ENCODE measurements around the gene HTR2C. TPM values are rescaled to one million over a fixed set of nuclear protein-coding genes. Genes with fewer than 3 reads are reported as not detected.
A peak's percentile ranks its signal among the peaks of the same experiment; 100 is the strongest.

HTR2C gene
- total and polyA plus RNA-seq, 10 of the 15 experiments (the other 5 are each of a cell fraction or from before 2014, with no cell fraction given), result 0.03 TPM; not detected in 9

- intact Hi-C loops (cut with micrococcal nuclease; ENCODE audit: unreplicated experiment) (no loop called here), in situ Hi-C loops (cut with MboI) (loop anchor here (10.0 kb wide), 1 partner anchor 525 kb away; no protein-coding TSS in a partner anchor)
- FAIRE-seq, result no peak
- no TSS peak for BruUV-seq (replicated peaks)
- POLR2A ChIA-PET, result no interaction called here
- Histone ChIP-seq H3K79me2 (ENCODE audit: control insufficient read depth, insufficient read depth, low read length) (no peaks in the 10 kb centered on the region), H3K9ac (ENCODE audit: control insufficient read depth, insufficient read depth, low read length) (no peak overlapping the region), H2AFZ (ENCODE audit: control insufficient read depth, low read depth, low read length) (no peak overlapping the region), H3K4me3 (no peak overlapping the region), H3K4me2 (ENCODE audit: control insufficient read depth, insufficient read depth) (no peak overlapping the region), H4K20me1 (ENCODE audit: control insufficient read depth, insufficient read depth) (no peaks in the 10 kb centered on the region), H3K9me3 (replicated peaks; ENCODE audit: control insufficient read depth, insufficient read depth, low read length) (no peaks in the 10 kb centered on the region), H3K36me3 (ENCODE audit: control insufficient read depth in 2 of 2, insufficient read depth in 2 of 2, low read length in 1 of 2) (no peaks in the 10 kb centered on the region), H3K27ac (ENCODE audit: control insufficient read depth, insufficient read depth) (no peak overlapping the region), H3K27me3 (replicated peaks in 1 of 2; ENCODE audit: control insufficient read depth in 2 of 2, insufficient read depth in 2 of 2, low read length in 1 of 2) (no peaks in the 10 kb centered on the region), H3K4me1 (ENCODE audit: control insufficient read depth, insufficient read depth, low read length) (no peaks in the 10 kb centered on the region)
- RAD21 ChIA-PET (ENCODE audit: unreplicated experiment), result no interaction called here
- ATAC-seq, result peak; percentile 75
- CTCF ChIA-PET, result interaction anchor here (0.6 to 1.8 kb wide), 2 partner anchors 9 to 16 kb away, joined by 4 read pairs; no protein-coding TSS in a partner anchor
- no peak for DNase-seq (ENCODE audit: low read depth, low spot score)
- 23% methylated on average over 2 of the region's 2 CpGs for WGBS (ENCODE audit: insufficient coverage, insufficient replicate concordance, low lambda C conversion rate, missing lambda C conversion rate)
- TF ChIP-seq CTCF (IDR thresholded peaks at IDR 0.05 in 2 of 3, conservative IDR thresholded peaks at IDR 0.05 in 1 of 3; ENCODE audit: control insufficient read depth in 2 of 3, extremely low read depth in 1 of 3, insufficient read depth in 1 of 3, low read depth in 3 of 3, low read length in 3 of 3) (peak; percentile 31 to 46 (median 35); a peak in 3 of 6 replicates), CEBPB (IDR thresholded peaks at IDR 0.05; ENCODE audit: borderline replicate concordance in 1 of 2, low read depth in 2 of 2, low read length in 2 of 2) (no peak)
- SMC1A ChIA-PET (ENCODE audit: uncharacterized antibody, unreplicated experiment), result no interaction called here
These were observed 36.0 kb downstream of the HTR2C start for GRCh38 chrX:114619874-114620273.

GRCh38 chrX:114626323-114626722 is 42.4 kb downstream of the HTR2C start:
- DNase-seq (ENCODE audit: low read depth, low spot score), result no peak
- FAIRE-seq, result no peak
- no TSS peak for BruUV-seq (replicated peaks)
- H3K27me3 ChIP-seq (replicated peaks in 1 of 2; ENCODE audit: control insufficient read depth in 2 of 2, insufficient read depth in 2 of 2, low read length in 1 of 2), result no peaks in the 10 kb centered on the region
- in situ Hi-C loops (cut with MboI) (no loop called here), intact Hi-C loops (cut with micrococcal nuclease; ENCODE audit: unreplicated experiment) (loop anchor here (5.0 kb wide), 2 partner anchors 331 to 526 kb away; no protein-coding TSS in a partner anchor)
- 0 out of 3 replicates have a peak, but pooled peaks have one; percentile 43 for ATAC-seq
- no peak overlapping the region for H3K4me3 ChIP-seq
- ChIA-PET RAD21 (ENCODE audit: unreplicated experiment) (interaction anchor here (0.6 kb wide), 1 partner anchor 240 kb away, joined by 3 read pairs; no protein-coding TSS in a partner anchor), CTCF (interaction anchor here (0.6 to 3.6 kb wide), 7 partner anchors 11 to 521 kb away, joined by 3 to 11 read pairs (median 4); no protein-coding TSS in a partner anchor), SMC1A (ENCODE audit: uncharacterized antibody, unreplicated experiment) (interaction anchor here (0.9 to 1.2 kb wide), 3 partner anchors 333 to 521 kb away, joined by 3 read pairs; no protein-coding TSS in a partner anchor), POLR2A (no interaction called here)
- H3K4me1 ChIP-seq (ENCODE audit: control insufficient read depth, insufficient read depth, low read length), result no peaks in the 10 kb centered on the region
- H3K4me2 ChIP-seq (ENCODE audit: control insufficient read depth, insufficient read depth), result no peak overlapping the region
- no peaks in the 10 kb centered on the region for H3K79me2 ChIP-seq (ENCODE audit: control insufficient read depth, insufficient read depth, low read length)
- no peak overlapping the region for H3K27ac ChIP-seq (ENCODE audit: control insufficient read depth, insufficient read depth)
- H3K9ac ChIP-seq (ENCODE audit: control insufficient read depth, insufficient read depth, low read length), result no peak overlapping the region
- H2AFZ ChIP-seq (ENCODE audit: control insufficient read depth, low read depth, low read length), result no peak overlapping the region
- no peaks in the 10 kb centered on the region for H4K20me1 ChIP-seq (ENCODE audit: control insufficient read depth, insufficient read depth)
- no peaks in the 10 kb centered on the region for H3K36me3 ChIP-seq (ENCODE audit: control insufficient read depth in 2 of 2, insufficient read depth in 2 of 2, low read length in 1 of 2)
- no peaks in the 10 kb centered on the region for H3K9me3 ChIP-seq (replicated peaks; ENCODE audit: control insufficient read depth, insufficient read depth, low read length)
- TF ChIP-seq HSF1 (IDR thresholded peaks at IDR 0.05; ENCODE audit: low read depth, low read length), result no peak
- TF ChIP-seq CTCF (IDR thresholded peaks at IDR 0.05 in 2 of 3, conservative IDR thresholded peaks at IDR 0.05 in 1 of 3; ENCODE audit: control insufficient read depth in 2 of 3, extremely low read depth in 1 of 3, insufficient read depth in 1 of 3, low read depth in 3 of 3, low read length in 3 of 3), result peak; percentile 28 to 42 (median 28); a peak in 4 of 6 replicates
- 0 out of 2 replicates have a peak, but pooled peaks have one; percentile 29 for TF ChIP-seq RAD21 (IDR thresholded peaks at IDR 0.05; ENCODE audit: insufficient read depth, low read depth, low read length)

All from GM12878 (cell line).